ENCODE measurements around the gene ARMC9.

GRCh38 chr2:231341100-231341499, 142.7 kb downstream of the ARMC9 start:
- TF ChIP-seq CTCF (IDR thresholded peaks at IDR 0.05 in 4 of 5, conservative IDR thresholded peaks at IDR 0.05 in 1 of 5) (no peak), POLR2A (IDR thresholded peaks at IDR 0.05) (no peak)

Measured in gastrocnemius medialis (tissue), 4 donors.